GM23338 (cell line): ENCODE data around the gene TAF4. TPM values are rescaled to one million over a fixed set of nuclear protein-coding genes. Genes with fewer than 3 reads are reported as not detected.

ENCODE experiments used
- ATAC-seq: fragments of 200-7000 bp; cut with Tn5 transposase; 3 replicates; pipeline ENCODE4 v1.9.1; 2020
- DNase-seq: peaks from one replicate; pipeline ENCODE4 v3.0.0-alpha.2; 2015; ENCODE audit warnings: low spot score
- H2AFZ ChIP-seq: fragments of 200-600 bp; sonication (generic); 2 replicates; pipeline ENCODE4 v1.8.0; 2016; ENCODE audit warnings: antibody characterized with exemption, mild to moderate bottlenecking, moderate library complexity
- H3F3A ChIP-seq: fragments of 200-600 bp; sonication (generic); replicated peaks from 2 replicates; pipeline ENCODE4 v1.8.0; 2017; ENCODE audit warnings: antibody characterized with exemption, mixed run types, low read depth
- H3K27ac ChIP-seq: fragments of 200-600 bp; sonication (generic); 2 replicates; pipeline ENCODE4 v1.6.1; 2016; ENCODE audit warnings: low read depth
- H3K27me3 ChIP-seq: fragments of 200-600 bp; sonication (generic); 2 replicates; pipeline ENCODE4 v1.8.0; 2016; ENCODE audit warnings: mild to moderate bottlenecking, mixed run types, moderate library complexity; ENCODE audit not compliant: insufficient read depth
- H3K36me3 ChIP-seq: fragments of 200-600 bp; sonication (generic); 2 replicates; pipeline ENCODE4 v1.8.0; 2016; ENCODE audit warnings: mild to moderate bottlenecking; ENCODE audit not compliant: insufficient read depth
- H3K4me1 ChIP-seq: fragments of 200-600 bp; sonication (generic); 2 replicates; pipeline ENCODE4 v1.8.0; 2016; ENCODE audit warnings: mild to moderate bottlenecking, moderate library complexity; ENCODE audit not compliant: insufficient read depth
- H3K4me2 ChIP-seq: fragments of 200-600 bp; sonication (generic); 2 replicates; pipeline ENCODE4 v1.7.1; 2017; ENCODE audit warnings: mixed run types
- H3K4me3 ChIP-seq: fragments of 200-600 bp; sonication (generic); 2 replicates; pipeline ENCODE4 v1.6.1; 2016; ENCODE audit warnings: mixed run types
- H3K79me2 ChIP-seq: fragments of 200-600 bp; sonication (generic); replicated peaks from 2 replicates; pipeline ENCODE4 v1.8.0; 2017; ENCODE audit warnings: mild to moderate bottlenecking; ENCODE audit not compliant: insufficient read depth
- H3K9me2 ChIP-seq: fragments of 200-600 bp; sonication (generic); 2 replicates; pipeline ENCODE4 v1.8.0; 2017; ENCODE audit not compliant: insufficient read depth
- H4K20me1 ChIP-seq: fragments of 200-600 bp; sonication (generic); replicated peaks from 2 replicates; pipeline ENCODE4 v1.8.0; 2017; ENCODE audit warnings: mild to moderate bottlenecking; ENCODE audit not compliant: insufficient read depth
- H3K27ac Mint-ChIP-seq: 2 replicates; pipeline ENCODE4 v1.8.0; 2020; ENCODE audit warnings: inconsistent platforms, mild to moderate bottlenecking, moderate library complexity, mixed read lengths
- H3K27me3 Mint-ChIP-seq: 3 replicates; pipeline ENCODE4 v1.8.0; 2022; ENCODE audit warnings: low read depth, mild to moderate bottlenecking, moderate library complexity, mixed read lengths, inconsistent platforms; ENCODE audit not compliant: insufficient read depth, poor library complexity
- H3K36me3 Mint-ChIP-seq: 3 replicates; pipeline ENCODE4 v1.8.0; 2021; ENCODE audit warnings: low read depth, mild to moderate bottlenecking, inconsistent platforms, moderate library complexity, mixed read lengths
- H3K4me1 Mint-ChIP-seq: 3 replicates; pipeline ENCODE4 v1.8.0; 2020; ENCODE audit warnings: mild to moderate bottlenecking, inconsistent platforms, mixed read lengths
- H3K4me3 Mint-ChIP-seq: 3 replicates; pipeline ENCODE4 v1.8.0; 2021; ENCODE audit warnings: moderate library complexity, mild to moderate bottlenecking, inconsistent platforms, mixed read lengths
- H3K9me3 Mint-ChIP-seq: 3 replicates; pipeline ENCODE4 v1.8.0; 2020; ENCODE audit warnings: moderate library complexity, mild to moderate bottlenecking, inconsistent platforms, mixed read lengths
- CREB1 ChIP-seq: fragments of 250-450 bp; sonication (Bioruptor Pico); IDR thresholded peaks from 2 replicates; pipeline ENCODE4 v1.5.0; 2020; ENCODE audit warnings: low read depth, mild to moderate bottlenecking, moderate library complexity
- EZH2phosphoT487 ChIP-seq: fragments of 200-600 bp; sonication (generic); IDR thresholded peaks from one replicate; pipeline ENCODE4 v1.8.1; 2018; ENCODE audit warnings: antibody characterized with exemption; ENCODE audit not compliant: unreplicated experiment
- NANOG ChIP-seq: IDR thresholded peaks from 2 replicates; pipeline ENCODE4 v1.6.1; 2016; ENCODE audit warnings: antibody characterized with exemption, borderline replicate concordance
- POLR2AphosphoS5 ChIP-seq: IDR thresholded peaks from 2 replicates; pipeline ENCODE4 v1.6.1; 2016; ENCODE audit warnings: antibody characterized with exemption, low read depth
- REST ChIP-seq: IDR thresholded peaks from one replicate; pipeline ENCODE4 v1.6.1; 2018; ENCODE audit warnings: antibody characterized with exemption; ENCODE audit not compliant: unreplicated experiment
- STAT1 ChIP-seq: IDR thresholded peaks from one replicate; pipeline ENCODE4 v1.6.1; 2016; ENCODE audit warnings: antibody characterized with exemption; ENCODE audit not compliant: unreplicated experiment
- polyA plus RNA-seq: library from polyadenylated mRNA; unstranded; fragments of >200 nt; fragmentation: Nextera tagmentation; extraction: Ambion mirVana; gene quantifications from 2 replicates; pipeline ENCODE4 v1.2.1, GENCODE V29; 2016
- total RNA-seq: library from RNA; depleted of rRNA; stranded (reverse); fragments of >200 nt; shearing (Covaris generic); gene quantifications from 2 replicates; pipeline ENCODE4 v1.2.3, GENCODE V29; 2014
- TF ChIP-seq, protein P1 (sequence below): fragments of 250-450 bp; sonication (Bioruptor Pico); IDR thresholded peaks from 2 replicates; pipeline ENCODE4 v1.5.0; 2020; ENCODE audit warnings: mild to moderate bottlenecking, moderate library complexity
- TF ChIP-seq, protein P2 (sequence below): IDR thresholded peaks from 2 replicates; pipeline ENCODE4 v1.6.1; 2016; ENCODE audit warnings: antibody characterized with exemption

The TAF4 gene
- total and polyA plus RNA-seq, 2 experiments from 2014 or later: 7.2 to 60.0 TPM

DNA sequence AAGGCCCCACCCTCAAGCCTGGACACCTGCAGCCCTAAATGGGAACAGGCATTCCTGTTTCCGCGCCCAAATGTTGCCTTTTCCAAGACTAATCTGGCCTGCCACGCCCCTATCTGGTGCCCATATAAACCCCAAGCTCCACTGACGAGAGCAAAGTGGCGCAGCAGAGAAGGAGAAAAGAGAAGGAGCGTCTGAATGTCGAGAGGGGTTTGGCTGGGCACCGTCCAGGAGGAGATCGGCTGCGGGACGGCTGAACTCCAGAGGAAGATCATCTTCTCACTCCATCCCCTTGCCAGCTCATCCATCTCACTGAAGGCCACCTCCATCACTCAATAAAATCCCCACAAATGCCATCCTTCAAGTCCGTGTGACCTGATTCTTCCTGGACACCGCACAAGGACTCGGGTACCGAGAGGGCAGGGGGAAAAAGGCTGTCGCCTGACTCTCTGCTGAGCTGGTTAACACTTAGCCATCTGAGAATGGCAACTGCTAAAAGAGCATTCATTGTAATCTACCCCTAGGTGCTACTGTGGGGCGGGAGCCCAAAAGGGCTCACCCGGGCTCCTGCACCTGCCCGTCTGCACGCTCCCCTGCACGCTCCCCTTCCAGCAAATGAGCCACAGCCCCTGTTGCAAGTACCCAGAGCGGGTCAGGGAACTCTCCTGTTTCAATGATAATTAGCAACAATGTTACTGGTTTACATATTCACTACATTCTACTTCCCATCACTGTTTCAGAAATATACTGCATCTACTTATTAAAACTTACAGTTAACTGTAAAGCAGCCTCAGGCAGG, 23.5 kb downstream of the TAF4 start:
- Histone ChIP-seq H3K9me2 (no peaks in the 10 kb centered on the region), H4K20me1 (peaks cover 75% of the 10 kb centered on the region), H3F3A (no peaks in the 10 kb centered on the region; the same call in 1 of the 2 replicates), H3K79me2 (peaks cover 100% of the 10 kb centered on the region), H3K36me3 (no peaks in the 10 kb centered on the region), H3K4me2 (no peak overlapping the region), H3K27ac (no peak overlapping the region), H3K4me1 (peaks cover 19% of the 10 kb centered on the region), H3K27me3 (no peaks in the 10 kb centered on the region), H2AFZ (no peak overlapping the region), H3K4me3 (no peak overlapping the region)
- no peak for ATAC-seq
- peaks cover 7% of the 10 kb centered on the region for H3K27me3 Mint-ChIP-seq
- H3K36me3 Mint-ChIP-seq: peaks cover 4% of the 10 kb centered on the region; the same call in 2 of the 3 replicates
- H3K4me1 Mint-ChIP-seq: peaks cover 55% of the 10 kb centered on the region
- H3K27ac Mint-ChIP-seq: no peak overlapping the region; the same call in 1 of the 2 replicates
- no peak overlapping the region for H3K4me3 Mint-ChIP-seq
- H3K9me3 Mint-ChIP-seq: peaks cover 5% of the 10 kb centered on the region; the same call in 2 of the 3 replicates
- no peak for DNase-seq
- no peak for TF ChIP-seq EZH2phosphoT487
- no peak for TF ChIP-seq POLR2AphosphoS5
- no peak for TF ChIP-seq REST
- no peak for TF ChIP-seq NANOG
- TF ChIP-seq, protein P1, sequence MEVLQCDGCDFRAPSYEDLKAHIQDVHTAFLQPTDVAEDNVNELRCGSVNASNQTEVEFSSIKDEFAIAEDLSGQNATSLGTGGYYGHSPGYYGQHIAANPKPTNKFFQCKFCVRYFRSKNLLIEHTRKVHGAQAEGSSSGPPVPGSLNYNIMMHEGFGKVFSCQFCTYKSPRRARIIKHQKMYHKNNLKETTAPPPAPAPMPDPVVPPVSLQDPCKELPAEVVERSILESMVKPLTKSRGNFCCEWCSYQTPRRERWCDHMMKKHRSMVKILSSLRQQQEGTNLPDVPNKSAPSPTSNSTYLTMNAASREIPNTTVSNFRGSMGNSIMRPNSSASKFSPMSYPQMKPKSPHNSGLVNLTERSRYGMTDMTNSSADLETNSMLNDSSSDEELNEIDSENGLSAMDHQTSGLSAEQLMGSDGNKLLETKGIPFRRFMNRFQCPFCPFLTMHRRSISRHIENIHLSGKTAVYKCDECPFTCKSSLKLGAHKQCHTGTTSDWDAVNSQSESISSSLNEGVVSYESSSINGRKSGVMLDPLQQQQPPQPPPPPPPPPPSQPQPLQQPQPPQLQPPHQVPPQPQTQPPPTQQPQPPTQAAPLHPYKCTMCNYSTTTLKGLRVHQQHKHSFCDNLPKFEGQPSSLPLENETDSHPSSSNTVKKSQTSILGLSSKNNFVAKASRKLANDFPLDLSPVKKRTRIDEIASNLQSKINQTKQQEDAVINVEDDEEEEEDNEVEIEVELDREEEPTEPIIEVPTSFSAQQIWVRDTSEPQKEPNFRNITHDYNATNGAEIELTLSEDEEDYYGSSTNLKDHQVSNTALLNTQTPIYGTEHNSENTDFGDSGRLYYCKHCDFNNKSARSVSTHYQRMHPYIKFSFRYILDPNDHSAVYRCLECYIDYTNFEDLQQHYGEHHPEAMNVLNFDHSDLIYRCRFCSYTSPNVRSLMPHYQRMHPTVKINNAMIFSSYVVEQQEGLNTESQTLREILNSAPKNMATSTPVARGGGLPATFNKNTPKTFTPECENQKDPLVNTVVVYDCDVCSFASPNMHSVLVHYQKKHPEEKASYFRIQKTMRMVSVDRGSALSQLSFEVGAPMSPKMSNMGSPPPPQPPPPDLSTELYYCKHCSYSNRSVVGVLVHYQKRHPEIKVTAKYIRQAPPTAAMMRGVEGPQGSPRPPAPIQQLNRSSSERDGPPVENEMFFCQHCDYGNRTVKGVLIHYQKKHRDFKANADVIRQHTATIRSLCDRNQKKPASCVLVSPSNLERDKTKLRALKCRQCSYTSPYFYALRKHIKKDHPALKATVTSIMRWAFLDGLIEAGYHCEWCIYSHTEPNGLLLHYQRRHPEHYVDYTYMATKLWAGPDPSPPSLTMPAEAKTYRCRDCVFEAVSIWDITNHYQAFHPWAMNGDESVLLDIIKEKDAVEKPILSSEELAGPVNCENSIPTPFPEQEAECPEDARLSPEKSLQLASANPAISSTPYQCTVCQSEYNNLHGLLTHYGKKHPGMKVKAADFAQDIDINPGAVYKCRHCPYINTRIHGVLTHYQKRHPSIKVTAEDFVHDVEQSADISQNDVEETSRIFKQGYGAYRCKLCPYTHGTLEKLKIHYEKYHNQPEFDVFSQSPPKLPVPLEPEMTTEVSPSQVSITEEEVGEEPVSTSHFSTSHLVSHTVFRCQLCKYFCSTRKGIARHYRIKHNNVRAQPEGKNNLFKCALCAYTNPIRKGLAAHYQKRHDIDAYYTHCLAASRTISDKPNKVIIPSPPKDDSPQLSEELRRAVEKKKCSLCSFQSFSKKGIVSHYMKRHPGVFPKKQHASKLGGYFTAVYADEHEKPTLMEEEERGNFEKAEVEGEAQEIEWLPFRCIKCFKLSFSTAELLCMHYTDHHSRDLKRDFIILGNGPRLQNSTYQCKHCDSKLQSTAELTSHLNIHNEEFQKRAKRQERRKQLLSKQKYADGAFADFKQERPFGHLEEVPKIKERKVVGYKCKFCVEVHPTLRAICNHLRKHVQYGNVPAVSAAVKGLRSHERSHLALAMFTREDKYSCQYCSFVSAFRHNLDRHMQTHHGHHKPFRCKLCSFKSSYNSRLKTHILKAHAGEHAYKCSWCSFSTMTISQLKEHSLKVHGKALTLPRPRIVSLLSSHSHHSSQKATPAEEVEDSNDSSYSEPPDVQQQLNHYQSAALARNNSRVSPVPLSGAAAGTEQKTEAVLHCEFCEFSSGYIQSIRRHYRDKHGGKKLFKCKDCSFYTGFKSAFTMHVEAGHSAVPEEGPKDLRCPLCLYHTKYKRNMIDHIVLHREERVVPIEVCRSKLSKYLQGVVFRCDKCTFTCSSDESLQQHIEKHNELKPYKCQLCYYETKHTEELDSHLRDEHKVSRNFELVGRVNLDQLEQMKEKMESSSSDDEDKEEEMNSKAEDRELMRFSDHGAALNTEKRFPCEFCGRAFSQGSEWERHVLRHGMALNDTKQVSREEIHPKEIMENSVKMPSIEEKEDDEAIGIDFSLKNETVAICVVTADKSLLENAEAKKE: no peak
- TF ChIP-seq CREB1 (CRISPR knock-in tag): no peak
- TF ChIP-seq, protein P2, sequence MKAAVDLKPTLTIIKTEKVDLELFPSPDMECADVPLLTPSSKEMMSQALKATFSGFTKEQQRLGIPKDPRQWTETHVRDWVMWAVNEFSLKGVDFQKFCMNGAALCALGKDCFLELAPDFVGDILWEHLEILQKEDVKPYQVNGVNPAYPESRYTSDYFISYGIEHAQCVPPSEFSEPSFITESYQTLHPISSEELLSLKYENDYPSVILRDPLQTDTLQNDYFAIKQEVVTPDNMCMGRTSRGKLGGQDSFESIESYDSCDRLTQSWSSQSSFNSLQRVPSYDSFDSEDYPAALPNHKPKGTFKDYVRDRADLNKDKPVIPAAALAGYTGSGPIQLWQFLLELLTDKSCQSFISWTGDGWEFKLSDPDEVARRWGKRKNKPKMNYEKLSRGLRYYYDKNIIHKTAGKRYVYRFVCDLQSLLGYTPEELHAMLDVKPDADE: no peak
- no peak for TF ChIP-seq STAT1
